Neuronal stem cell (in vitro differentiated cells): Measurements from ENCODE around the gene ANOS1.
"Not testable (repeated sequence)": the region's sequence is repeated elsewhere in the genome, so short reads cannot be mapped to it uniquely, and the experiment has no call there.

Experiments used
- DNase-seq: peaks from one replicate; pipeline ENCODE4 v3.0.0-alpha.2; 2013; ENCODE audit warnings: low spot score
- H2AFZ ChIP-seq: one replicate; pipeline ENCODE4 v1.6.1; 2013; ENCODE audit warnings: mild to moderate bottlenecking, low read length, inconsistent platforms
- H2AK5ac ChIP-seq: 2 replicates; pipeline ENCODE4 v1.6.1; 2013; ENCODE audit warnings: low read depth, mild to moderate bottlenecking, inconsistent platforms, low read length, moderate library complexity, mixed read lengths
- H2BK120ac ChIP-seq: 2 replicates; pipeline ENCODE4 v1.6.1; 2013; ENCODE audit warnings: low read depth, mild to moderate bottlenecking, inconsistent platforms, low read length, moderate library complexity, mixed read lengths
- H2BK12ac ChIP-seq: one replicate; pipeline ENCODE4 v1.6.1; 2013; ENCODE audit warnings: low read length, inconsistent platforms
- H2BK15ac ChIP-seq: 2 replicates; pipeline ENCODE4 v1.6.1; 2013; ENCODE audit warnings: mild to moderate bottlenecking, low read length, inconsistent platforms, mixed read lengths
- H2BK5ac ChIP-seq: one replicate; pipeline ENCODE4 v1.6.1; 2013; ENCODE audit warnings: inconsistent platforms, mild to moderate bottlenecking, low read length, moderate library complexity
- H3K14ac ChIP-seq: one replicate; pipeline ENCODE4 v1.6.1; 2013; ENCODE audit warnings: low read length, inconsistent platforms
- H3K18ac ChIP-seq: 2 replicates; pipeline ENCODE4 v1.6.1; 2013; ENCODE audit warnings: low read length, inconsistent platforms
- H3K23ac ChIP-seq: 2 replicates; pipeline ENCODE4 v1.6.1; 2013; ENCODE audit warnings: low read depth, mild to moderate bottlenecking, mixed read lengths, low read length, inconsistent platforms; ENCODE audit not compliant: poor library complexity
- H3K27ac ChIP-seq: replicated peaks from 3 replicates; pipeline ENCODE4 v1.5.1; 2013; ENCODE audit warnings: low read length, inconsistent platforms
- H3K27me3 ChIP-seq, 3 experiments: 2 replicates each; pipeline ENCODE4 v1.6.1; 2013; ENCODE audit warnings: low read length in 3 of 3, mild to moderate bottlenecking in 2 of 3, inconsistent platforms in 1 of 3, low read depth in 1 of 3, mixed read lengths in 1 of 3, moderate library complexity in 1 of 3; ENCODE audit not compliant: control insufficient read depth in 3 of 3, insufficient read depth in 3 of 3
- H3K36me3 ChIP-seq, 2 donors: replicated peaks in 1 of 2; 2 replicates each; pipeline ENCODE4 v1.6.1; 2013; ENCODE audit warnings: low read length in 2 of 2; ENCODE audit not compliant: control insufficient read depth in 2 of 2, insufficient read depth in 2 of 2
- H3K4ac ChIP-seq: 2 replicates; pipeline ENCODE4 v1.6.1; 2013; ENCODE audit warnings: inconsistent platforms, mild to moderate bottlenecking, low read length, moderate library complexity
- H3K4me1 ChIP-seq, 2 donors: 1 replicate in 1 of 2; 2 replicates in 1 of 2; pipeline ENCODE4 v1.6.1; 2013; ENCODE audit warnings: low read length in 2 of 2, low read depth in 1 of 2; ENCODE audit not compliant: control insufficient read depth in 2 of 2, insufficient read depth in 1 of 2
- H3K4me2 ChIP-seq: one replicate; pipeline ENCODE4 v1.6.1; 2013; ENCODE audit warnings: mild to moderate bottlenecking, low read length, inconsistent platforms; ENCODE audit not compliant: insufficient read depth, poor library complexity, severe bottlenecking
- H3K4me3 ChIP-seq, 2 donors: 2 replicates each; pipeline ENCODE4 v1.5.1; 2013; ENCODE audit warnings: low read length in 2 of 2, mild to moderate bottlenecking in 2 of 2, inconsistent platforms in 1 of 2, moderate library complexity in 1 of 2
- H3K79me1 ChIP-seq: one replicate; pipeline ENCODE4 v1.6.1; 2013; ENCODE audit warnings: low read depth, mild to moderate bottlenecking, inconsistent platforms, low read length, moderate library complexity
- H3K9ac ChIP-seq: one replicate; pipeline ENCODE4 v1.6.1; 2013; ENCODE audit warnings: mild to moderate bottlenecking, low read depth, low read length, inconsistent platforms; ENCODE audit not compliant: poor library complexity
- H3K9me3 ChIP-seq, 2 donors: replicated peaks in 1 of 2; 2 replicates each; pipeline versions ENCODE3 to v1.6.1; 2013; ENCODE audit warnings: low read length in 2 of 2, mild to moderate bottlenecking in 2 of 2, inconsistent platforms in 1 of 2, low read depth in 1 of 2, mixed read lengths in 1 of 2, moderate library complexity in 1 of 2; ENCODE audit not compliant: control insufficient read depth in 2 of 2, insufficient read depth in 1 of 2
- H4K8ac ChIP-seq: one replicate; pipeline ENCODE4 v1.6.1; 2013; ENCODE audit warnings: low read depth, mild to moderate bottlenecking, inconsistent platforms, low read length, moderate library complexity
- H4K91ac ChIP-seq: one replicate; pipeline ENCODE4 v1.6.1; 2013; ENCODE audit warnings: low read length, low read depth, mild to moderate bottlenecking, inconsistent platforms; ENCODE audit not compliant: poor library complexity
- WGBS, 2 donors: extraction: QIAGEN DNeasy Blood & Tissue Kit; methylation state at CpG; one replicate each; pipeline ENCODE4 v1.1.7; 2013; ENCODE audit warnings: missing lambda C conversion rate in 2 of 2, mixed read lengths in 1 of 2; ENCODE audit not compliant: insufficient read length in 2 of 2, insufficient replicate concordance in 1 of 2; ENCODE audit errors: extremely low coverage in 2 of 2; 5-methylcytosine and 5-hydroxymethylcytosine counted together

The ANOS1 gene

GRCh38 chrX:8757609-8758389, 25.9 kb upstream of the ANOS1 start:
- not testable (repeated sequence) for H2AFZ ChIP-seq, H3K36me3 ChIP-seq, H3K27me3 ChIP-seq, H2BK120ac ChIP-seq, H3K4me3 ChIP-seq, H3K4me2 ChIP-seq, H3K14ac ChIP-seq, H3K18ac ChIP-seq, H3K23ac ChIP-seq, H2AK5ac ChIP-seq, DNase-seq, H3K27ac ChIP-seq, H3K4ac ChIP-seq, H2BK15ac ChIP-seq, H4K8ac ChIP-seq, H4K91ac ChIP-seq, H3K79me1 ChIP-seq, H3K9me3 ChIP-seq, H3K9ac ChIP-seq, H2BK5ac ChIP-seq, H2BK12ac ChIP-seq, H3K4me1 ChIP-seq
- WGBS, 2 donors = no CpG with 5 or more reads among the region's 7 CpGs

- Histone ChIP-seq H3K27me3 (no peaks in the 10 kb centered on the region), H4K91ac (no peak overlapping the region), H3K36me3 (no peaks in the 10 kb centered on the region)
These were observed 23.9 kb upstream of the ANOS1 start for GRCh38 chrX:8755813-8756212.

GRCh38 chrX:8755116-8755515, 23.2 kb upstream of the ANOS1 start:
- Histone ChIP-seq H3K4ac (no peak overlapping the region), H3K4me2 (no peak overlapping the region), H3K36me3 (no peaks in the 10 kb centered on the region), H3K4me3 (no peak overlapping the region), H2BK120ac (no peak overlapping the region), H2BK5ac (no peak overlapping the region), H2BK12ac (no peak overlapping the region), H3K23ac (no peak overlapping the region), H3K79me1 (no peaks in the 10 kb centered on the region), H3K9me3 (no peaks in the 10 kb centered on the region), H2AK5ac (no peak overlapping the region), H3K27me3 (no peaks in the 10 kb centered on the region), H2AFZ (no peak overlapping the region), H3K18ac (no peak overlapping the region), H2BK15ac (no peak overlapping the region), H3K9ac (no peak overlapping the region), H4K8ac (no peak overlapping the region), H3K4me1 (no peaks in the 10 kb centered on the region), H3K27ac (no peak overlapping the region), H4K91ac (no peak overlapping the region), H3K14ac (no peak overlapping the region)
- no CpG with 5 or more reads among the region's 4 CpGs for WGBS, 2 donors
- DNase-seq = no peak

More at GRCh38 chrX:8755813-8756212, 23.9 kb upstream of the ANOS1 start:
- Histone ChIP-seq H2BK12ac (no peak overlapping the region), H3K18ac (no peak overlapping the region), H3K23ac (no peak overlapping the region), H3K9ac (no peak overlapping the region), H3K4me3 (no peak overlapping the region), H3K79me1 (no peaks in the 10 kb centered on the region), H4K8ac (no peak overlapping the region), H2BK15ac (no peak overlapping the region), H2BK120ac (no peak overlapping the region), H3K4me2 (no peak overlapping the region), H3K4ac (no peak overlapping the region), H2AFZ (no peak overlapping the region), H3K9me3 (no peaks in the 10 kb centered on the region), H2BK5ac (no peak overlapping the region), H3K27ac (no peak overlapping the region), H3K4me1 (no peaks in the 10 kb centered on the region), H2AK5ac (no peak overlapping the region), H3K14ac (no peak overlapping the region)
- DNase-seq = no peak

GRCh38 chrX:8749697-8750096, 17.8 kb upstream of the ANOS1 start:
- Histone ChIP-seq H3K23ac (no peak overlapping the region), H3K4me2 (no peak overlapping the region), H2BK12ac (no peak overlapping the region), H2BK120ac (no peak overlapping the region), H4K91ac (no peak overlapping the region), H3K79me1 (no peaks in the 10 kb centered on the region), H3K36me3 (no peaks in the 10 kb centered on the region), H4K8ac (no peak overlapping the region), H3K27ac (no peak overlapping the region), H3K14ac (no peak overlapping the region), H3K9me3 (no peaks in the 10 kb centered on the region), H2BK5ac (no peak overlapping the region), H2AFZ (no peak overlapping the region), H3K4me3 (no peak overlapping the region), H3K18ac (no peak overlapping the region), H2BK15ac (no peak overlapping the region), H3K4ac (no peak overlapping the region), H3K27me3 (no peaks in the 10 kb centered on the region), H3K4me1 (no peaks in the 10 kb centered on the region), H3K9ac (no peak overlapping the region), H2AK5ac (no peak overlapping the region)
- no peak for DNase-seq
